Activated T-helper 17 cell treated with anti-CD3 and anti-CD28 coated beads, Interleukin-2, amount 50 U/mL, for 72 hours (primary cell): ENCODE data around the gene INMT. TPM values are rescaled to one million over a fixed set of nuclear protein-coding genes. Genes with fewer than 3 reads are reported as not detected.

Experiments used
- ATAC-seq: fragments of 150-1000 bp; cut with Tn5 transposase; replicated peaks from 2 replicates; pipeline ENCODE4 v1.10.0; 2021; ENCODE audit warnings: mild to moderate bottlenecking, moderate library complexity
- H3K27ac Mint-ChIP-seq: one replicate; pipeline ENCODE4 v1.8.0; 2022; ENCODE audit warnings: mixed read lengths
- H3K27me3 Mint-ChIP-seq: one replicate; pipeline ENCODE4 v1.8.0; 2022; ENCODE audit warnings: mixed read lengths
- H3K36me3 Mint-ChIP-seq: one replicate; pipeline ENCODE4 v1.8.0; 2022; ENCODE audit warnings: low read depth, mild to moderate bottlenecking, mixed read lengths
- H3K4me1 Mint-ChIP-seq: one replicate; pipeline ENCODE4 v1.8.0; 2022; ENCODE audit warnings: mixed read lengths
- H3K4me3 Mint-ChIP-seq: one replicate; pipeline ENCODE4 v1.8.0; 2022; ENCODE audit warnings: mild to moderate bottlenecking, mixed read lengths
- H3K9me3 Mint-ChIP-seq: one replicate; pipeline ENCODE4 v1.8.0; 2022; ENCODE audit warnings: mixed read lengths
- total RNA-seq, 2 donors: library from RNA; stranded (reverse); gene quantifications; one replicate each; pipeline ENCODE4 v1.2.3, GENCODE V29; 2022

INMT gene
- total RNA-seq, 2 donors from 2014 or later: 0.21 TPM; not detected in 1

DNA sequence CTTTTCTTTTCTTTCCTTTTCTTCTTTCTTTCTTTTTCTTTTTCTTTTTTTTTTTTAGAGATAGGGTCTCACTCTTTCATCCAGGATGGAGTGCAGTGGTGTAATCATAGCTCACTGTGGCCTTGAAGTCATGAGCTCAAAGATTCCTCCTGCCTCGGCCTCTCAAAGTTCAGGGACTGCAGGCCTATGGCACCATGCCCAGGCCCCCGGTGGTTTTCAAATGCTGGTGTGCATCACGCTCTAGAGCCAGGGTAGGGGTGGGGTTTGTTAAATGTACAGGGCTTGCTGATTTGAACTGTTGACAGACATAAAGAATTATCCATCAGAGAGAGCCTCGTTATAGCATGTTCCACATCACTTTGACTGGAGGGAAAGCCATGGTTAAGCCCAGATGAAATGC is 25.0 kb downstream of the INMT start:
- Mint-ChIP-seq H3K4me1 (peaks cover 2% of the 10 kb centered on the region), H3K4me3 (no peak overlapping the region), H3K9me3 (no peaks in the 10 kb centered on the region), H3K27me3 (no peaks in the 10 kb centered on the region), H3K27ac (no peak overlapping the region), H3K36me3 (no peaks in the 10 kb centered on the region)
- no peak for ATAC-seq

DNA sequence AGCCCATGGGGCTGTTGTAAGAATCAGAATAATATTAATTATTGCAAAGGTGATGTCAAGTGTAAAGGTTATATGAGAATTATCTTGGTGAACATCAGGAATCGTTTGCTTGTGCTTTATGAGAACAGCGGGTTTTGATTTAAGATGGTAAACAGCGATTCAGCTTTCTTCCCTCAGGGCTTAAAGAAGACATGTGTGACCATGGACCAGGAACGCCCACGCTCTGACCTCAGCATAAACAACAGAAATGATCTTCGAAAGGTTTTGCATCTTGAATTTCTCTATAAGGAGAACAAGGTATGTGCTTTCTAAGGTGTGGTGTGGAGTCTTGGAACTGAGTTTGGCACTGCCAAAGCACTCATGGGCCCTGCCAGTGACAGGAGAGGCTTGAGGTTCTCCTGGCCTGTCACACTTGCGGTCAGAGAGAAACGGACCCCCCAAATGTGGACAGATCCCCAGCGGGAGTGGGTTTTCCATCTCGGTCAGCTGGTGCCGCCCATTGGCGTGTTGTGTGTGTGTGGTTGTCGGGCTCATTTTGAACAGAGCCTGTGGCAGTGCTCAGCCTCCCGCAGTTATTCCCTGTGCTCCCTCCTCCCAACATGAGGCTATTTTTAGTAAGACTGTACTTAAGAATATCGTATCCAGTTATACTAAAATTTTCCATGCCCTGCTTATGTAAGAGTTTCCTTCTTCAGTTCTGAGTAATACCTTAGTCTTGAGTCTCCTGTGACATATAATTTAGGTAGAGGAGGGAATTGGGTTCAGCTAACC is 26.5 kb downstream of the INMT start:
- no peaks in the 10 kb centered on the region for H3K4me1 Mint-ChIP-seq
- no peak overlapping the region for H3K27ac Mint-ChIP-seq
- H3K9me3 Mint-ChIP-seq: no peaks in the 10 kb centered on the region
- H3K4me3 Mint-ChIP-seq: no peak overlapping the region
- H3K36me3 Mint-ChIP-seq: peaks cover 6% of the 10 kb centered on the region
- ATAC-seq: no peak
- H3K27me3 Mint-ChIP-seq: no peaks in the 10 kb centered on the region

GRCh38 chr7:30779574-30779973 is 27.6 kb downstream of the INMT start:
- no peak overlapping the region for H3K4me3 Mint-ChIP-seq
- no peaks in the 10 kb centered on the region for H3K9me3 Mint-ChIP-seq
- ATAC-seq: no peak
- H3K27me3 Mint-ChIP-seq: no peaks in the 10 kb centered on the region
- no peaks in the 10 kb centered on the region for H3K4me1 Mint-ChIP-seq
- H3K36me3 Mint-ChIP-seq: peaks cover 10% of the 10 kb centered on the region
- no peak overlapping the region for H3K27ac Mint-ChIP-seq

DNA sequence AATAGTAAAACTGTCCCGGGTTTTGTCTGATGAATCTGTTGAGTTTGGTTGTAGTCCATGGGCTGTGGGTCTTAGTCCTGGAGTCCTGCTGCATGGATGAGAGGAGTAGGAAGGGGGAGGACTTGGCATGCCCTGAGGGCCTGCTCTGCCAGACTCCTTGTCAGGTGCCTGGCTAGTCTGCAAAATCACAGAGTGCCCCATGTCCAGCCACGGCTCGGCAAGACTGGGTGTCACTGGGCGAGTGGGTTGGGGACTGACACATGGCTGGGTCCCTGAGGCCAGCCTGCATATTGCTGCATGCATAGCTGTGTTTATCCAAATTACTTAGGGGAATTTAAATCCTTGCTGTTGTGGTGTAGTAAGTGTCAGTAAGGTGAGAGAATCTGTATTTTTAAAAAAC is 29.0 kb downstream of the INMT start:
- Mint-ChIP-seq H3K4me3 (no peak overlapping the region), H3K4me1 (no peaks in the 10 kb centered on the region)

GRCh38 chr7:30782690-30783089 is 30.8 kb downstream of the INMT start:
- no peak for ATAC-seq
- no peaks in the 10 kb centered on the region for H3K9me3 Mint-ChIP-seq
- H3K27ac Mint-ChIP-seq: no peak overlapping the region
- H3K36me3 Mint-ChIP-seq: peaks cover 10% of the 10 kb centered on the region
- H3K27me3 Mint-ChIP-seq: no peaks in the 10 kb centered on the region
- H3K4me1 Mint-ChIP-seq: no peaks in the 10 kb centered on the region
- no peak overlapping the region for H3K4me3 Mint-ChIP-seq

More for the DNA sequence above, 29.0 kb downstream of the INMT start:
- Mint-ChIP-seq H3K27me3 (no peaks in the 10 kb centered on the region), H3K27ac (no peak overlapping the region), H3K36me3 (peaks cover 10% of the 10 kb centered on the region), H3K9me3 (no peaks in the 10 kb centered on the region)
- no peak for ATAC-seq

- Mint-ChIP-seq H3K4me3 (no peak overlapping the region), H3K27me3 (no peaks in the 10 kb centered on the region), H3K9me3 (no peaks in the 10 kb centered on the region), H3K36me3 (peaks cover 10% of the 10 kb centered on the region), H3K4me1 (no peaks in the 10 kb centered on the region), H3K27ac (no peak overlapping the region)
- no peak for ATAC-seq
Observed at GRCh38 chr7:30785786-30786185, 33.9 kb downstream of the INMT start.

DNA sequence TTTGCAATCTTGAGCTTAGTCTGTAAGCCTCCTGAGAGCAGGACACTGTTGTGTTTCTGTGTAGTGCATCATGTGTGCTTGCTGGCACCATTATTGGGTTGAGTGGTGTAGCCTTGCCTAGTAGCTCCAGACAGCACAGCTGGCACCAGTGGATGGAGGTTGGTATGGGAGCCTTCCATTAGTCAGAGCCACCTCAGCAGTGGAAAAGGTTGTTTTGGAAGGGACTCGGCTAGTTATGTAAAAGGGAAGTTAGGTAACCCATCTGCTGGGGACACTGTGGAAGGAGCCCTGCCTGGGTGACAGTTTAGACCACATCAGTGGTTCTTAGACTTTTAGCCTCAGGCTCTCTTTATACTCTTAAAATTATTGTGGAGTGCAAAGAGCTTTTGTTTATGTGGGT is 35.6 kb downstream of the INMT start:
- ATAC-seq: no peak
- Mint-ChIP-seq H3K4me3 (no peak overlapping the region), H3K36me3 (peaks cover 5% of the 10 kb centered on the region), H3K27ac (no peak overlapping the region), H3K4me1 (no peaks in the 10 kb centered on the region), H3K9me3 (no peaks in the 10 kb centered on the region), H3K27me3 (no peaks in the 10 kb centered on the region)

DNA sequence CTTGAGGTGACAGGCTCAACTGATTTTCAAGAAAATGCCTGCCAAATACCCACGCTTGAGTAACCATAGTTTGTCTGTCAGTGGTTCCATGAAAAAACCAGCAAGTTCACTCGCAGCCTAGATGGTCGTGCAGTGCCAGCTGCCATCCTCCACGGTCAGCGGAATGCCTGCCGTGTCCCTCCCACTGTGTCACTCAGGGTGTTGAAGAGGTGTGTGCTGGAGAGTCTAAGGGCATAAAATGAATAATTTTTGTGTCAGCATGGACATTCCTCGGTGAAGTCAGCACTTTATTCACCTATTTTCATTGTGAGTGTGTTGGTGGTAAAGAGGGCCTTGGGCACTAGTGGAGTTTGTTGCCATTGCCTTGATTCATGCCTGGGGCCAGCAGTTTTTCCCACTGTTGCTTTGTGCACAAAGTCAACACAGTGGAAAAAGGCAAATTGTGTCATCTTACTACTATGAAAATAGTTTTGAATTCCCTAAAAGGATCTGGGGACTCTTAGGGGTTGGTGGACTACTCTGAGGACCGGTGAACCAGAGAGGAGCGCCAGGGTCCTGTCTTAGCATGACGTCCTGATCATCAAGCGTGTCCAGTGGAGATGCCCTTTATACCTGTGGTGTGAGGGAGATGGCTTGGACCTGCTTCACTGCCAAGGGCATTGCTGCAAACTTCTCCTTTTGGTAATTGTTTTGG is 36.9 kb downstream of the INMT start:
- Mint-ChIP-seq H3K9me3 (no peaks in the 10 kb centered on the region), H3K36me3 (peaks cover 4% of the 10 kb centered on the region), H3K27me3 (no peaks in the 10 kb centered on the region), H3K4me3 (no peak overlapping the region), H3K27ac (no peak overlapping the region), H3K4me1 (no peaks in the 10 kb centered on the region)
- ATAC-seq: no peak

DNA sequence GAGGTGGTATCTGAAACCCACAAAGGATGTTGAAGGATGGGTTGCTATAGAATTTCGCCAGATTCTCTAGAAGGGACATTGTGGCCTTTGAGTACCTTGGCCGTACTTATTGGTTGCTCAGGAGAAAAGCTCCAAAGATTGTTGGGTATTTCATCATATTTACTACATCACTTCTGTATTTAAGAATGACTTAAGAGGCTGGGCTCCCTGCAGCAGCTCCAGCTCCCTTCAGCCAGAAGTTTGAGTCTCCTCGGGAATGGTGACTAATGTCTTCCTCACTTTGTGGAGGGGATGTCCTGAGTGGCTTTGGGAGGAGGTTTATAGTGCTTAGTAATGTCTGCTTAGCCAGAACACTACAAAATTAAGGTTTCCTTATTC is 37.4 kb downstream of the INMT start:
- ATAC-seq: no peak
- H3K9me3 Mint-ChIP-seq: no peaks in the 10 kb centered on the region
- H3K27me3 Mint-ChIP-seq: no peaks in the 10 kb centered on the region
- H3K4me1 Mint-ChIP-seq: no peaks in the 10 kb centered on the region
- peaks cover 1% of the 10 kb centered on the region for H3K36me3 Mint-ChIP-seq
- H3K4me3 Mint-ChIP-seq: no peak overlapping the region
- H3K27ac Mint-ChIP-seq: no peak overlapping the region

DNA sequence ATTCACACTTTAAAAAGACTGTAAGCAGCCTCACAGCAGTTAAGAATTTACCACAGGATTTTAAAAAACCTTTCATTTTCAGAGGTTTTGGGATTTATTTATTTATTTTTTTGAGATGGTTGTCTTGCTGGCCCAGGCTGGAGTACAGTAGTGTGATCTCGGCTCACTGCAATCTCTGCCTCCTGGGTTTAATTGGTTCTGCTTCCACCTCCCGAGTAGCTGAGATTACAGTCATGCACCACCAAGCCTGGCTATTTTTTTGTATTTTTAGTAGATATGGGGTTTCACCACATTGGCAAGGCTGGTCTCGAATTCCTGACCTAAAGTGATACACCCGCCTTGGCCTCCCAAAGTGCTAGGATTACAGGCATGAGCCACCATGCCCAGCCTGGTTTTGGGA is 38.4 kb downstream of the INMT start:
- no peaks in the 10 kb centered on the region for H3K36me3 Mint-ChIP-seq
- H3K27me3 Mint-ChIP-seq: no peaks in the 10 kb centered on the region
- no peaks in the 10 kb centered on the region for H3K4me1 Mint-ChIP-seq
- no peak overlapping the region for H3K4me3 Mint-ChIP-seq
- H3K9me3 Mint-ChIP-seq: no peaks in the 10 kb centered on the region
- no peak overlapping the region for H3K27ac Mint-ChIP-seq
- no peak for ATAC-seq

DNA sequence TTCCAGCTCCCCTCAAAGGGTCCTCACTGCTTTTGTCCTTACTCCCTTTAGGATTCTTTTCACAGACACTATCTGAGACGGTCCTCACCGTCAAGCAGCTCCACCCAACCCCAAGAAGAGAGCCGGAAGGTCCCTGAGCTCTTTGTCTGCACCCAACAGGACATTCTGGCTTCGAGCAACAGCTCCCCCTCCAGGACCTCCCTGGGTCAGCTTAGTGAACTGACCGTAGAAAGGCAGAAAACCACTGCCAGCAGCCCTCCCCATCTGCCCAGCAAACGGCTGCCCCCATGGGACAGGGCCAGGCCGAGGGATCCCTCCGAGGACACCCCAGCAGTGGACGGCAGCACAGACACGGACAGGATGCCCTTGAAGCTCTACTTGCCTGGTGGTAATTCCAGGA is 39.2 kb downstream of the INMT start:
- H3K4me3 Mint-ChIP-seq: no peak overlapping the region
- no peak for ATAC-seq
- no peaks in the 10 kb centered on the region for H3K27me3 Mint-ChIP-seq
- peaks cover 4% of the 10 kb centered on the region for H3K4me1 Mint-ChIP-seq
- no peaks in the 10 kb centered on the region for H3K9me3 Mint-ChIP-seq
- H3K27ac Mint-ChIP-seq: no peak overlapping the region
- no peaks in the 10 kb centered on the region for H3K36me3 Mint-ChIP-seq

GRCh38 chr7:30795161-30795948 is 43.4 kb downstream of the INMT start:
- Mint-ChIP-seq H3K4me1 (peaks cover 6% of the 10 kb centered on the region), H3K4me3 (no peak overlapping the region), H3K9me3 (no peaks in the 10 kb centered on the region), H3K27ac (peak overlapping the region; percentile 69), H3K27me3 (no peaks in the 10 kb centered on the region), H3K36me3 (no peaks in the 10 kb centered on the region)
- no peak for ATAC-seq

DNA sequence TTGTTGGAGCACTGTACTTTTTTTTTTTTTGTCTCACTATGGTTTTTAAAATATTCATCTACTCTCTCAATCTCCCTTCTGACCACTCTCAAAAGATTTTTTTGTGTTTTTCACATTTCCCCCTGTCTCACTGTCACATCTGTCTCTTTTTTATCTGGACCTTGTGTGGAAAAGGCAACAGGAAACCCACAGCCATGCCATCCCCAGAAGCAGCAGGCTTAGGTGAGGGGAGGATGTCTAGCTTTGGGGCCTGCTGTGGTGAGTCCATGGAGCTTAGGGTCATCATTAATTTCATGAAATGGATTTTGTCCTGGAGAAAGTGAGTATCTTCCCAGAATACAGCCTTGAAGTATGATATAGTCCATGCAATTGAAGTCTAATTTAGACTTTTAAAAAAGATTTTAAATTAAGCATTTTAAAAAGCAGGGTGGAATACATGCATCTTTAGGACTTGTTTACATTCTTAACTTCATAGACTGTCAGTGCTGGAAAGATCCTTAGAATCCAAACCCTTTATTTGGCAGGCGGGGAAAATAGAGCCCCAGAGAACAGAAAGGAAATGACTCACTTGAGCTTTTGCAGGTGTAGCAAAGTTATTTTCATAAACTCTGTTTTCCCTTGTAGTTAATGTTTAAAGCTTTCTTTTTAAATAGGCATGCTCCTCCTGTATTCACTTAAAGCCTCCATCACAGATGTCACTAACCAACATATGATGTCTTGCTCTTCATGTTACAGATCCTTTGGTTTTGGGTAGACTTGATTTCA is 44.4 kb downstream of the INMT start:
- H3K9me3 Mint-ChIP-seq: no peaks in the 10 kb centered on the region
- H3K27me3 Mint-ChIP-seq: no peaks in the 10 kb centered on the region
- peak overlapping the region; percentile 69 for H3K27ac Mint-ChIP-seq
- H3K4me1 Mint-ChIP-seq: peaks cover 6% of the 10 kb centered on the region
- H3K4me3 Mint-ChIP-seq: no peak overlapping the region
- no peak for ATAC-seq
- no peaks in the 10 kb centered on the region for H3K36me3 Mint-ChIP-seq
